Choroid plexus epithelial cell (primary cell): ENCODE results near the gene CCT3.
A peak's percentile ranks its signal among the peaks of the same experiment; 100 is the strongest.

Source experiments
- DNase-seq: peaks from one replicate; pipeline ENCODE4 v3.0.0-alpha.2; 2010; ENCODE audit warnings: low read depth
- H3K4me3 ChIP-seq: 2 replicates; pipeline ENCODE4 v1.5.1; 2011; ENCODE audit warnings: low read depth, mild to moderate bottlenecking, control low read depth, low read length, moderate library complexity
- TF ChIP-seq, protein P1 (sequence below): conservative IDR thresholded peaks from 2 replicates; pipeline ENCODE4 v1.5.1; 2011; ENCODE audit warnings: low read depth, mild to moderate bottlenecking, control low read depth, inconsistent platforms, low read length, moderate library complexity

CCT3 gene

GRCh38 chr1:156384007-156384406, 45.9 kb upstream of the CCT3 start:
- H3K4me3 ChIP-seq, result no peak overlapping the region
- TF ChIP-seq, protein P1, sequence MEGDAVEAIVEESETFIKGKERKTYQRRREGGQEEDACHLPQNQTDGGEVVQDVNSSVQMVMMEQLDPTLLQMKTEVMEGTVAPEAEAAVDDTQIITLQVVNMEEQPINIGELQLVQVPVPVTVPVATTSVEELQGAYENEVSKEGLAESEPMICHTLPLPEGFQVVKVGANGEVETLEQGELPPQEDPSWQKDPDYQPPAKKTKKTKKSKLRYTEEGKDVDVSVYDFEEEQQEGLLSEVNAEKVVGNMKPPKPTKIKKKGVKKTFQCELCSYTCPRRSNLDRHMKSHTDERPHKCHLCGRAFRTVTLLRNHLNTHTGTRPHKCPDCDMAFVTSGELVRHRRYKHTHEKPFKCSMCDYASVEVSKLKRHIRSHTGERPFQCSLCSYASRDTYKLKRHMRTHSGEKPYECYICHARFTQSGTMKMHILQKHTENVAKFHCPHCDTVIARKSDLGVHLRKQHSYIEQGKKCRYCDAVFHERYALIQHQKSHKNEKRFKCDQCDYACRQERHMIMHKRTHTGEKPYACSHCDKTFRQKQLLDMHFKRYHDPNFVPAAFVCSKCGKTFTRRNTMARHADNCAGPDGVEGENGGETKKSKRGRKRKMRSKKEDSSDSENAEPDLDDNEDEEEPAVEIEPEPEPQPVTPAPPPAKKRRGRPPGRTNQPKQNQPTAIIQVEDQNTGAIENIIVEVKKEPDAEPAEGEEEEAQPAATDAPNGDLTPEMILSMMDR, result no peak
- DNase-seq, result no peak

DNA sequence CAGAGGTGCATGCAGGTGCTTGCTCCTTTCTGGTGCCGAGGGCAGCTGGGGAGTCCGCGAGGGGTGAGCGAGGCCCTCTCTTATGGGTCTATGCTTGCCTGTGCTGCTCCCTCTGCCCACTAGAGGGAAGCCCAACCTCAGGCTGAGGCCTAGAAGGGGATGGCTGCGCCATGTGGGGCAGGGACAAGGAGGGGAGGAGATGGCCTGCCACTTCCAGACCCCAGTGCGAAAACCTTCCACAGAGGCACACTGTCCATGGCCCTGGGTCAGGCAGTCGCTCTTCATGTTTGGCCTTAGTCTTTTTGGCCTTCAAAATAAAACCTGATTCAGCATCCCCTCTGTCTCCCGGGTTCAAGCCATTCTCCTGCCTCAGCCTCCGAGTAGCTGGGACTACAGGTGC, 44.9 kb upstream of the CCT3 start:
- TF ChIP-seq, protein P1, result peak; percentile 89
- H3K4me3 ChIP-seq, result no peak overlapping the region
- peak; percentile 70 for DNase-seq

DNA sequence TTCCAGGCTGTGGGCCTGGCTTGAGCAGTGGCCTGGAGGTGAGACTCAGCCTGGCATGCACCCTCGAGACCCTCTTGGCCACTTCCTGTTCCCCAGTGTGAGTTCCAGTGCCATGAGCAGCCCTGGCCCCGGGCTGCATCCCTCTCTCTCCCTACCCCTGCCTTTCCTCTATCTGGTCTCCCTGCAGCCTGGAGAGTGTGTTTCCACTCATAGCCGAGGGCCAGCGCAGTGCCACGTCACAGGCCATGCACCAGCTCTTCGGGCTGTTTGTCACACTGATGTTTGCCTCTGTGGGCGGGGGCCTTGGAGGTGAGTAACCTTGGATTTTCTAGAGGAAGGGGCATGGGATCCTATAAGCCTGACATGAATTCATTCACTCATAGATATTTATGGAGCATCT, 44.5 kb upstream of the CCT3 start:
- TF ChIP-seq, protein P1, result no peak
- DNase-seq, result no peak

GRCh38 chr1:156379420-156380165, 41.5 kb upstream of the CCT3 start:
- no peak overlapping the region for H3K4me3 ChIP-seq
- TF ChIP-seq, protein P1, result peak; percentile 12
- no peak for DNase-seq

More for the DNA sequence above, 44.5 kb upstream of the CCT3 start:
- H3K4me3 ChIP-seq, result no peak overlapping the region

DNA sequence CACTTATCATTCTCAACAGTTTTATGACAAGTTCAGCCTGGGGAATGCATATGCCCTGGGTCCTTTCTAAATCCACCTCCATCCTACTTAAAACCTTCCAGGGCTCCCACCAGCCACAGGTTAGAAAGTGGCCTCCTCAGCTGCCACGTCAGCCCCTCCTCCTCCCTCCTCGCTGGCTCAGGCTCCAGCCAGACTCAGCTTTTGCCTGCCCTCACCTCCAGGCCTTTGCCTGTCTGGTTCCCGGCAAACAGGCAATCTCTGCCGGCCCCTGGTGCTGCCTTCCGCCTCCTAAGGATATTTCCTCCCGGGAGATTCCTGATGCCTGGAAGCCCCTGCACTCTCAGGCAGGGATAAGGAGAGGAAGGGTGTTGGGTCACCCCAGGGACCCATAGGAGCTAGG, 40.5 kb upstream of the CCT3 start:
- no peak overlapping the region for H3K4me3 ChIP-seq
- TF ChIP-seq, protein P1, result no peak
- no peak for DNase-seq

GRCh38 chr1:156376958-156377919, 39.1 kb upstream of the CCT3 start:
- no peak for DNase-seq
- no peak overlapping the region for H3K4me3 ChIP-seq
- TF ChIP-seq, protein P1, result no peak
